ENCODE results near the gene SORCS1. TPM values are rescaled to one million over a fixed set of nuclear protein-coding genes. Genes with fewer than 3 reads are reported as not detected.

The SORCS1 gene
- total RNA-seq, 1 donor, result not detected

- H3K4me3 ChIP-seq (ENCODE audit: low read depth, low read length), result no peak overlapping the region
- DNase-seq (ENCODE audit: low read depth), result no peak
- no peak for TF ChIP-seq CTCF (IDR thresholded peaks at IDR 0.05; ENCODE audit: insufficient read depth, low read depth, low read length)
Measured at GRCh38 chr10:106714734-106715555, 449.6 kb downstream of the SORCS1 start.

GRCh38 chr10:106713846-106714245, 450.7 kb downstream of the SORCS1 start:
- no peak overlapping the region for H3K4me3 ChIP-seq (ENCODE audit: low read depth, low read length)
- no peak for TF ChIP-seq CTCF (IDR thresholded peaks at IDR 0.05; ENCODE audit: insufficient read depth, low read depth, low read length)
- no peak for DNase-seq (ENCODE audit: low read depth)

GRCh38 chr10:106712988-106713387, 451.5 kb downstream of the SORCS1 start:
- no peak for DNase-seq (ENCODE audit: low read depth)
- TF ChIP-seq CTCF (IDR thresholded peaks at IDR 0.05; ENCODE audit: insufficient read depth, low read depth, low read length), result no peak

GRCh38 chr10:106711313-106711906, 453.1 kb downstream of the SORCS1 start:
- peak; percentile 44 for TF ChIP-seq CTCF (IDR thresholded peaks at IDR 0.05; ENCODE audit: insufficient read depth, low read depth, low read length)
- H3K4me3 ChIP-seq (ENCODE audit: low read depth, low read length), result no peak overlapping the region
- DNase-seq (ENCODE audit: low read depth), result no peak

More at GRCh38 chr10:106712988-106713387, 451.5 kb downstream of the SORCS1 start:
- H3K4me3 ChIP-seq (ENCODE audit: low read depth, low read length), result no peak overlapping the region

GRCh38 chr10:106708506-106708905, 456.0 kb downstream of the SORCS1 start:
- H3K4me3 ChIP-seq (ENCODE audit: low read depth, low read length), result no peak overlapping the region
- no peak for DNase-seq (ENCODE audit: low read depth)
- no peak for TF ChIP-seq CTCF (IDR thresholded peaks at IDR 0.05; ENCODE audit: insufficient read depth, low read depth, low read length)

GRCh38 chr10:106707657-106708056, 456.8 kb downstream of the SORCS1 start:
- TF ChIP-seq CTCF (IDR thresholded peaks at IDR 0.05; ENCODE audit: insufficient read depth, low read depth, low read length), result no peak
- no peak for DNase-seq (ENCODE audit: low read depth)
- H3K4me3 ChIP-seq (ENCODE audit: low read depth, low read length), result no peak overlapping the region
